HepG2 (cell line): ENCODE results near the gene ECHS1. TPM values are rescaled to one million over a fixed set of nuclear protein-coding genes. Genes with fewer than 3 reads are reported as not detected.
A peak's percentile ranks its signal among the peaks of the same experiment; 100 is the strongest.

Source experiments
- BATF2 ChIP-seq: sonication (generic); formaldehyde crosslinking; IDR thresholded peaks from 2 replicates; pipeline ENCODE4 v1.8.0; 2022; ENCODE audit warnings: mild to moderate bottlenecking, missing genetic modification reagents, moderate library complexity
- CEBPB ChIP-seq: IDR thresholded peaks from 2 replicates; pipeline ENCODE4 v1.6.1; 2011; ENCODE audit warnings: low read depth, low read length, improper control_type of control experiment, borderline replicate concordance
- JUND ChIP-seq: sonication (generic); formaldehyde crosslinking; IDR thresholded peaks from 2 replicates; pipeline ENCODE4 v1.8.0; 2022; ENCODE audit warnings: mild to moderate bottlenecking, missing genetic modification reagents
- KDM1A ChIP-seq: IDR thresholded peaks from 2 replicates; pipeline ENCODE4 v1.6.1; 2016; ENCODE audit warnings: missing compliant biosample characterization
- KDM3A ChIP-seq: IDR thresholded peaks from 2 replicates; pipeline ENCODE4 v1.6.1; 2018; ENCODE audit warnings: low read depth, missing compliant biosample characterization
- REXO4 ChIP-seq: sonication (generic); formaldehyde crosslinking; IDR thresholded peaks from 2 replicates; pipeline ENCODE4 v1.8.0; 2022; ENCODE audit warnings: missing genetic modification reagents, mild to moderate bottlenecking, borderline replicate concordance
- SRF ChIP-seq: IDR thresholded peaks from 2 replicates; pipeline ENCODE4 v1.6.1; 2011; ENCODE audit warnings: mild to moderate bottlenecking, low read depth, low read length, moderate library complexity
- TBX3 ChIP-seq: fragments of 450-650 bp; IDR thresholded peaks from 2 replicates; pipeline ENCODE4 v1.6.1; 2017; ENCODE audit warnings: antibody characterized with exemption, mild to moderate bottlenecking, inconsistent platforms, borderline replicate concordance
- THYN1 ChIP-seq: sonication (generic); formaldehyde crosslinking; IDR thresholded peaks from 2 replicates; pipeline ENCODE4 v1.8.1; 2023; ENCODE audit warnings: low read depth, mild to moderate bottlenecking, moderate library complexity, missing genetic modification reagents, borderline replicate concordance
- ZBTB43 ChIP-seq: sonication (generic); formaldehyde crosslinking; conservative IDR thresholded peaks from 2 replicates; pipeline ENCODE4 v1.4.0; 2020; ENCODE audit warnings: missing genetic modification reagents
- ZBTB8A ChIP-seq: sonication (generic); formaldehyde crosslinking; IDR thresholded peaks from 2 replicates; pipeline ENCODE4 v1.4.0; 2020; ENCODE audit warnings: mild to moderate bottlenecking, low read depth, missing genetic modification reagents, borderline replicate concordance
- ZNF24 ChIP-seq: fragments of 450-650 bp; IDR thresholded peaks from 2 replicates; pipeline ENCODE4 v1.6.1; 2017; ENCODE audit warnings: antibody characterized with exemption, mild to moderate bottlenecking
- ZNF251 ChIP-seq: sonication (generic); formaldehyde crosslinking; IDR thresholded peaks from 2 replicates; pipeline ENCODE4 v1.9.0; 2021; ENCODE audit warnings: mild to moderate bottlenecking, missing genetic modification reagents
- ZNF253 ChIP-seq: sonication (generic); formaldehyde crosslinking; IDR thresholded peaks from 2 replicates; pipeline ENCODE4 v1.8.0; 2022; ENCODE audit warnings: mild to moderate bottlenecking, missing genetic modification reagents, borderline replicate concordance
- ZNF33B ChIP-seq: sonication (generic); formaldehyde crosslinking; IDR thresholded peaks from 2 replicates; pipeline ENCODE4 v1.5.1; 2020; ENCODE audit warnings: mild to moderate bottlenecking, missing genetic modification reagents
- ZNF34 ChIP-seq: sonication (generic); formaldehyde crosslinking; IDR thresholded peaks from 2 replicates; pipeline ENCODE4 v1.4.0; 2020; ENCODE audit warnings: mild to moderate bottlenecking, missing genetic modification reagents, borderline replicate concordance
- ZNF451 ChIP-seq: sonication (generic); formaldehyde crosslinking; IDR thresholded peaks from 2 replicates; pipeline ENCODE4 v1.5.0; 2020; ENCODE audit warnings: mild to moderate bottlenecking, missing genetic modification reagents
- ZNF644 ChIP-seq: IDR thresholded peaks from 2 replicates; pipeline ENCODE4 v1.6.1; 2016; ENCODE audit warnings: low read depth
- ZSCAN20 ChIP-seq: sonication (generic); formaldehyde crosslinking; IDR thresholded peaks from 2 replicates; pipeline ENCODE4 v1.4.0; 2020; ENCODE audit warnings: missing genetic modification reagents, mild to moderate bottlenecking, borderline replicate concordance
- polyA plus RNA-seq, 8 experiments: library from polyadenylated mRNA; depleted of rRNA in 3 of 8; stranded (reverse) in 7 of 8; unstranded in 1 of 8; fragments of >200 nt; fragmentation: Illumina TruSeq in 4 of 8; extraction: Trizol in 4 of 8; gene quantifications; 2 replicates each; pipeline versions ENCODE4 v1.2.1 to v1.2.3, GENCODE V29; 2011 to 2016; ENCODE audit warnings: low read depth in 4 of 8, missing spikeins in 1 of 8, mixed read lengths in 1 of 8; ENCODE audit not compliant: insufficient read depth in 1 of 8
- total RNA-seq, 5 experiments: library from RNA; depleted of rRNA; stranded (reverse); fragments of >200 nt; fragmentation: Illumina TruSeq; extraction: Trizol; gene quantifications; 2 replicates each; pipeline ENCODE4 v1.2.3, GENCODE V29; 2016; ENCODE audit warnings: low read depth in 1 of 5
- TF ChIP-seq, protein P1 (sequence below): sonication (generic); formaldehyde crosslinking; IDR thresholded peaks from 2 replicates; pipeline ENCODE4 v1.5.1; 2020; ENCODE audit warnings: missing genetic modification reagents, mild to moderate bottlenecking, borderline replicate concordance
- TF ChIP-seq, protein P2 (sequence below): sonication (generic); formaldehyde crosslinking; IDR thresholded peaks from 2 replicates; pipeline ENCODE4 v1.4.0; 2020; ENCODE audit warnings: missing genetic modification reagents

The ECHS1 gene
- total and polyA plus RNA-seq, 2 of the 13 experiments (the other 11 are each of a cell fraction or from before 2014, with no cell fraction given) = 32.7 to 195 TPM

DNA sequence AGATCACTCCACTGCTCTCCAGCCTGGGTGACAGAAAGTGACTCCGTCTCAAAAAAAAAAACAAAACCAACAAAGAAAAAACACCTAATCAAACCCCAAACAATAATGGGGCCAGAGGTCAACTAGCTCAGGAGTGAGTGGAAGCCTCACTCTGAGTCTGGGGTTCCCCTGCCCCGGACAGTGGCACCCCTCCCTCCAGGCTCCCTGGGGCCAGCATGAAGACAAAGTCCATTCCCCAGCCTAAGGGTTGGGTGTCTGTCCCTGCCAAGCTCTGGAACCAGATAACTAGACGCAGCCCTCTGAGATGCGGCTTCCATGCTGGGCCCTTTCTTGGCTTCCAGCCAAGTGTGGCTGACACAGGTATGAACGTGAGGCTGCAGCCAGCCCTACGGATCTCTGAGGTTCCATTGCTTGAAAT lies 13.6 kb downstream of the ECHS1 start (continued):
- TF ChIP-seq, protein P1, sequence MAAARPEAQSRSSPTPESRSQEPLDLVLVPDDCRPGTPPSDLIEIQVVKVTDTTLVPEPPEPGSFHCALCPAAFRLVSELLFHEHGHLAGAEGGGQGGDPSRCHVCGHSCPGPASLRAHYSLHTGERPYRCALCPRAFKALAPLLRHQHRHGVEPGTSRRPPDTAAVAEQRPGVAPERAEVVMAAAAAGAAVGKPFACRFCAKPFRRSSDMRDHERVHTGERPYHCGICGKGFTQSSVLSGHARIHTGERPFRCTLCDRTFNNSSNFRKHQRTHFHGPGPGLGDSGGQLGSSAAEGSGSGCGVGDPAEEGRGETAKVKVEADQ (CRISPR knock-in tag) = no peak
- TF ChIP-seq JUND (CRISPR knock-in tag) = no peak
- 0 out of 2 replicates have a peak, but pooled peaks have one; percentile 23 for TF ChIP-seq KDM3A
- TF ChIP-seq REXO4 (CRISPR knock-in tag) = no peak
- no peak for TF ChIP-seq ZNF24
- no peak for TF ChIP-seq ZNF33B (CRISPR knock-in tag)
- 0 out of 2 replicates have a peak, but pooled peaks have one; percentile 6 for TF ChIP-seq ZNF451
- TF ChIP-seq SRF = no peak
- no peak for TF ChIP-seq ZBTB8A (CRISPR knock-in tag)
- no peak for TF ChIP-seq CEBPB
- TF ChIP-seq ZSCAN20 (CRISPR knock-in tag) = no peak
- TF ChIP-seq ZBTB43 (CRISPR knock-in tag) = 0 out of 2 replicates have a peak, but pooled peaks have one; percentile 5
- peak; percentile 88 for TF ChIP-seq ZNF644 (CRISPR knock-in tag)
- no peak for TF ChIP-seq KDM1A (CRISPR knock-in tag)
- TF ChIP-seq, protein P2, sequence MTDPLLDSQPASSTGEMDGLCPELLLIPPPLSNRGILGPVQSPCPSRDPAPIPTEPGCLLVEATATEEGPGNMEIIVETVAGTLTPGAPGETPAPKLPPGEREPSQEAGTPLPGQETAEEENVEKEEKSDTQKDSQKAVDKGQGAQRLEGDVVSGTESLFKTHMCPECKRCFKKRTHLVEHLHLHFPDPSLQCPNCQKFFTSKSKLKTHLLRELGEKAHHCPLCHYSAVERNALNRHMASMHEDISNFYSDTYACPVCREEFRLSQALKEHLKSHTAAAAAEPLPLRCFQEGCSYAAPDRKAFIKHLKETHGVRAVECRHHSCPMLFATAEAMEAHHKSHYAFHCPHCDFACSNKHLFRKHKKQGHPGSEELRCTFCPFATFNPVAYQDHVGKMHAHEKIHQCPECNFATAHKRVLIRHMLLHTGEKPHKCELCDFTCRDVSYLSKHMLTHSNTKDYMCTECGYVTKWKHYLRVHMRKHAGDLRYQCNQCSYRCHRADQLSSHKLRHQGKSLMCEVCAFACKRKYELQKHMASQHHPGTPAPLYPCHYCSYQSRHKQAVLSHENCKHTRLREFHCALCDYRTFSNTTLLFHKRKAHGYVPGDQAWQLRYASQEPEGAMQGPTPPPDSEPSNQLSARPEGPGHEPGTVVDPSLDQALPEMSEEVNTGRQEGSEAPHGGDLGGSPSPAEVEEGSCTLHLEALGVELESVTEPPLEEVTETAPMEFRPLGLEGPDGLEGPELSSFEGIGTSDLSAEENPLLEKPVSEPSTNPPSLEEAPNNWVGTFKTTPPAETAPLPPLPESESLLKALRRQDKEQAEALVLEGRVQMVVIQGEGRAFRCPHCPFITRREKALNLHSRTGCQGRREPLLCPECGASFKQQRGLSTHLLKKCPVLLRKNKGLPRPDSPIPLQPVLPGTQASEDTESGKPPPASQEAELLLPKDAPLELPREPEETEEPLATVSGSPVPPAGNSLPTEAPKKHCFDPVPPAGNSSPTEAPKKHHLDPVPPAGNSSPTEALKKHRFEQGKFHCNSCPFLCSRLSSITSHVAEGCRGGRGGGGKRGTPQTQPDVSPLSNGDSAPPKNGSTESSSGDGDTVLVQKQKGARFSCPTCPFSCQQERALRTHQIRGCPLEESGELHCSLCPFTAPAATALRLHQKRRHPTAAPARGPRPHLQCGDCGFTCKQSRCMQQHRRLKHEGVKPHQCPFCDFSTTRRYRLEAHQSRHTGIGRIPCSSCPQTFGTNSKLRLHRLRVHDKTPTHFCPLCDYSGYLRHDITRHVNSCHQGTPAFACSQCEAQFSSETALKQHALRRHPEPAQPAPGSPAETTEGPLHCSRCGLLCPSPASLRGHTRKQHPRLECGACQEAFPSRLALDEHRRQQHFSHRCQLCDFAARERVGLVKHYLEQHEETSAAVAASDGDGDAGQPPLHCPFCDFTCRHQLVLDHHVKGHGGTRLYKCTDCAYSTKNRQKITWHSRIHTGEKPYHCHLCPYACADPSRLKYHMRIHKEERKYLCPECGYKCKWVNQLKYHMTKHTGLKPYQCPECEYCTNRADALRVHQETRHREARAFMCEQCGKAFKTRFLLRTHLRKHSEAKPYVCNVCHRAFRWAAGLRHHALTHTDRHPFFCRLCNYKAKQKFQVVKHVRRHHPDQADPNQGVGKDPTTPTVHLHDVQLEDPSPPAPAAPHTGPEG (CRISPR knock-in tag) = no peak
- no peak for TF ChIP-seq ZNF253 (CRISPR knock-in tag)
- TF ChIP-seq TBX3 = no peak
- TF ChIP-seq ZNF251 (CRISPR knock-in tag) = no peak
- TF ChIP-seq BATF2 = no peak
- no peak for TF ChIP-seq THYN1 (CRISPR knock-in tag)
- TF ChIP-seq ZNF34 = no peak
